IPS-15b (cell line): ENCODE results near the gene ABCC1.
"Not testable (repeated sequence)": the region's sequence is repeated elsewhere in the genome, so short reads cannot be mapped to it uniquely, and the experiment has no call there.

ENCODE experiments used
- H3K27me3 ChIP-seq: one replicate; pipeline ENCODE4 v1.6.1; 2013; ENCODE audit warnings: low read length; ENCODE audit not compliant: control insufficient read depth, insufficient read depth
- H3K36me3 ChIP-seq: one replicate; pipeline ENCODE4 v1.6.1; 2013; ENCODE audit warnings: low read length; ENCODE audit not compliant: control insufficient read depth, insufficient read depth
- H3K4me1 ChIP-seq: one replicate; pipeline ENCODE4 v1.6.1; 2013; ENCODE audit warnings: mild to moderate bottlenecking, low read length; ENCODE audit not compliant: control insufficient read depth, insufficient read depth
- H3K4me3 ChIP-seq: one replicate; pipeline ENCODE4 v1.5.1; 2013; ENCODE audit warnings: low read depth, low read length
- H3K9ac ChIP-seq: one replicate; pipeline ENCODE4 v1.6.1; 2013; ENCODE audit warnings: low read depth, mild to moderate bottlenecking, low read length
- H3K9me3 ChIP-seq: one replicate; pipeline ENCODE4 v1.6.1; 2013; ENCODE audit warnings: mild to moderate bottlenecking, low read length; ENCODE audit not compliant: control insufficient read depth, insufficient read depth

Gene ABCC1

GRCh38 chr16:16101585-16101984 lies 152.2 kb downstream of the ABCC1 start:
- no peak overlapping the region for H3K9ac ChIP-seq
- H3K27me3 ChIP-seq, result no peaks in the 10 kb centered on the region
- H3K4me1 ChIP-seq, result no peaks in the 10 kb centered on the region
- H3K9me3 ChIP-seq, result no peaks in the 10 kb centered on the region
- peaks cover 30% of the 10 kb centered on the region for H3K36me3 ChIP-seq
- H3K4me3 ChIP-seq, result no peak overlapping the region

- Histone ChIP-seq H3K9ac (no peak overlapping the region), H3K4me3 (no peak overlapping the region), H3K4me1 (no peaks in the 10 kb centered on the region), H3K9me3 (no peaks in the 10 kb centered on the region), H3K36me3 (peaks cover 30% of the 10 kb centered on the region), H3K27me3 (no peaks in the 10 kb centered on the region)
These were observed 153.3 kb downstream of the ABCC1 start for GRCh38 chr16:16102738-16103137.

- not testable (repeated sequence) for H3K9ac ChIP-seq, H3K4me1 ChIP-seq, H3K4me3 ChIP-seq, H3K27me3 ChIP-seq, H3K9me3 ChIP-seq
- peaks cover 34% of the 10 kb centered on the region for H3K36me3 ChIP-seq
These were observed 154.9 kb downstream of the ABCC1 start for GRCh38 chr16:16104132-16104803.

- H3K36me3 ChIP-seq, result peaks cover 34% of the 10 kb centered on the region
- H3K4me3 ChIP-seq, H3K4me1 ChIP-seq, H3K9ac ChIP-seq, H3K27me3 ChIP-seq, H3K9me3 ChIP-seq: not testable (repeated sequence)
These were observed 155.4 kb downstream of the ABCC1 start for GRCh38 chr16:16104804-16105141.

GRCh38 chr16:16105646-16106045 lies 156.2 kb downstream of the ABCC1 start:
- Histone ChIP-seq H3K4me3 (no peak overlapping the region), H3K9me3 (no peaks in the 10 kb centered on the region), H3K27me3 (no peaks in the 10 kb centered on the region), H3K4me1 (no peaks in the 10 kb centered on the region), H3K9ac (no peak overlapping the region), H3K36me3 (peaks cover 34% of the 10 kb centered on the region)

- Histone ChIP-seq H3K9me3 (no peaks in the 10 kb centered on the region), H3K27me3 (no peaks in the 10 kb centered on the region), H3K36me3 (peaks cover 37% of the 10 kb centered on the region), H3K4me1 (no peaks in the 10 kb centered on the region), H3K4me3 (no peak overlapping the region), H3K9ac (no peak overlapping the region)
These were observed 157.1 kb downstream of the ABCC1 start for GRCh38 chr16:16106466-16106865.

- H3K4me1 ChIP-seq, result no peaks in the 10 kb centered on the region
- H3K36me3 ChIP-seq, result peaks cover 45% of the 10 kb centered on the region
- H3K4me3 ChIP-seq, result no peak overlapping the region
- H3K9me3 ChIP-seq, result no peaks in the 10 kb centered on the region
- H3K9ac ChIP-seq, result no peak overlapping the region
- no peaks in the 10 kb centered on the region for H3K27me3 ChIP-seq
These were observed 158.4 kb downstream of the ABCC1 start for GRCh38 chr16:16107839-16108238.

GRCh38 chr16:16108759-16109158 lies 159.3 kb downstream of the ABCC1 start:
- Histone ChIP-seq H3K9ac (no peak overlapping the region), H3K36me3 (peaks cover 43% of the 10 kb centered on the region), H3K4me1 (no peaks in the 10 kb centered on the region)

GRCh38 chr16:16109453-16110110 lies 160.2 kb downstream of the ABCC1 start:
- H3K27me3 ChIP-seq, result no peaks in the 10 kb centered on the region
- no peak overlapping the region for H3K4me3 ChIP-seq
- no peaks in the 10 kb centered on the region for H3K4me1 ChIP-seq
- H3K9me3 ChIP-seq, result no peaks in the 10 kb centered on the region
- no peak overlapping the region for H3K9ac ChIP-seq
- H3K36me3 ChIP-seq, result peaks cover 39% of the 10 kb centered on the region

More at GRCh38 chr16:16108759-16109158, 159.3 kb downstream of the ABCC1 start:
- H3K4me3 ChIP-seq, result no peak overlapping the region
- no peaks in the 10 kb centered on the region for H3K27me3 ChIP-seq
- H3K9me3 ChIP-seq, result no peaks in the 10 kb centered on the region

GRCh38 chr16:16110111-16110490 lies 160.7 kb downstream of the ABCC1 start:
- Histone ChIP-seq H3K9me3 (no peaks in the 10 kb centered on the region), H3K9ac (no peak overlapping the region), H3K27me3 (no peaks in the 10 kb centered on the region), H3K4me3 (no peak overlapping the region), H3K36me3 (peaks cover 40% of the 10 kb centered on the region), H3K4me1 (no peaks in the 10 kb centered on the region)

- H3K9me3 ChIP-seq, result no peaks in the 10 kb centered on the region
- no peak overlapping the region for H3K9ac ChIP-seq
- H3K36me3 ChIP-seq, result peaks cover 40% of the 10 kb centered on the region
- H3K4me1 ChIP-seq, result no peaks in the 10 kb centered on the region
- no peaks in the 10 kb centered on the region for H3K27me3 ChIP-seq
- H3K4me3 ChIP-seq, result no peak overlapping the region
These were observed 162.2 kb downstream of the ABCC1 start for GRCh38 chr16:16111639-16112038.

- Histone ChIP-seq H3K4me1 (no peaks in the 10 kb centered on the region), H3K9ac (no peak overlapping the region), H3K36me3 (peaks cover 42% of the 10 kb centered on the region), H3K4me3 (no peak overlapping the region), H3K27me3 (no peaks in the 10 kb centered on the region), H3K9me3 (no peaks in the 10 kb centered on the region)
These were observed 163.1 kb downstream of the ABCC1 start for GRCh38 chr16:16112450-16113053.
